Right lobe of liver (tissue), 4 donors: Measurements from ENCODE around the gene VPS4B.

Source experiments
- POLR2A ChIP-seq: fragments of 450-650 bp; IDR thresholded peaks from one replicate; pipeline ENCODE4 v1.6.1; 2017; ENCODE audit warnings: antibody characterized with exemption, mild to moderate bottlenecking
- TF ChIP-seq, protein P1 (sequence below), 4 donors: fragments of 200-600 bp in 3 of 4; fragments of 450-650 bp in 1 of 4; IDR thresholded peaks; one replicate each; pipeline versions ENCODE4 v1.5.1 to v1.8.0; 2016 to 2022; ENCODE audit warnings: antibody characterized with exemption in 4 of 4, mild to moderate bottlenecking in 2 of 4
- donor health status: DM: no; HTN: no; CAD: no.
- donor health status: DM: no; HTN: no; CAD: no.
- donor health status: DM: no; HTN: yes; CAD: no.

DNA sequence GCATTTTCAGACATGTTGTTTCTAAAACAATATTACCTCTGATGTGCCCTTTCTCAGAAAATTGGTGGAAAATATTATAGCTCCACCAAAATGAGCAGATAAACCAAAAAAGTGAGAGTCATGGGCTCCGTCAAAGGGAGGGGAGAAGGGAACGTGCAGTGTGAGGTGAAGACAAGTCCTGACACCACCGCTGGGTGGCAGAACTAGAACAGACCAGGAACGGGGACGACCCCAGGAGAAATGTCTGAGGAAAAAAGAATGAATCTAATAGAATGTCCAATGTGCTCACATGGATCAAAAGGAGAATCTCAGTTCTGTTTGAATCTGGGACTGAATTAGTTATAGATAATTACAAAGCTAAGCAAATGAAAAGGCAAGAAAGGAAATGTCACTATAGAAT lies 80.1 kb downstream of the VPS4B start:
- TF ChIP-seq, protein P1, sequence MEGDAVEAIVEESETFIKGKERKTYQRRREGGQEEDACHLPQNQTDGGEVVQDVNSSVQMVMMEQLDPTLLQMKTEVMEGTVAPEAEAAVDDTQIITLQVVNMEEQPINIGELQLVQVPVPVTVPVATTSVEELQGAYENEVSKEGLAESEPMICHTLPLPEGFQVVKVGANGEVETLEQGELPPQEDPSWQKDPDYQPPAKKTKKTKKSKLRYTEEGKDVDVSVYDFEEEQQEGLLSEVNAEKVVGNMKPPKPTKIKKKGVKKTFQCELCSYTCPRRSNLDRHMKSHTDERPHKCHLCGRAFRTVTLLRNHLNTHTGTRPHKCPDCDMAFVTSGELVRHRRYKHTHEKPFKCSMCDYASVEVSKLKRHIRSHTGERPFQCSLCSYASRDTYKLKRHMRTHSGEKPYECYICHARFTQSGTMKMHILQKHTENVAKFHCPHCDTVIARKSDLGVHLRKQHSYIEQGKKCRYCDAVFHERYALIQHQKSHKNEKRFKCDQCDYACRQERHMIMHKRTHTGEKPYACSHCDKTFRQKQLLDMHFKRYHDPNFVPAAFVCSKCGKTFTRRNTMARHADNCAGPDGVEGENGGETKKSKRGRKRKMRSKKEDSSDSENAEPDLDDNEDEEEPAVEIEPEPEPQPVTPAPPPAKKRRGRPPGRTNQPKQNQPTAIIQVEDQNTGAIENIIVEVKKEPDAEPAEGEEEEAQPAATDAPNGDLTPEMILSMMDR (IDR thresholded peaks at IDR 0.05): peak in 3 of 4 donors; percentile 29 to 46 (median 34)
- no peak for TF ChIP-seq POLR2A
